Stimulated activated CD8-positive, alpha-beta memory T cell treated with anti-CD3 and anti-CD28 coated beads, Interleukin-15, amount 100 ng/mL, for 1 hour (primary cell): ENCODE measurements around the gene PCDHGC5.

Experiments used
- DNase-seq: peaks from one replicate; pipeline ENCODE4 v3.0.0-alpha.2; 2020; ENCODE audit warnings: low read depth

The PCDHGC5 gene

DNA sequence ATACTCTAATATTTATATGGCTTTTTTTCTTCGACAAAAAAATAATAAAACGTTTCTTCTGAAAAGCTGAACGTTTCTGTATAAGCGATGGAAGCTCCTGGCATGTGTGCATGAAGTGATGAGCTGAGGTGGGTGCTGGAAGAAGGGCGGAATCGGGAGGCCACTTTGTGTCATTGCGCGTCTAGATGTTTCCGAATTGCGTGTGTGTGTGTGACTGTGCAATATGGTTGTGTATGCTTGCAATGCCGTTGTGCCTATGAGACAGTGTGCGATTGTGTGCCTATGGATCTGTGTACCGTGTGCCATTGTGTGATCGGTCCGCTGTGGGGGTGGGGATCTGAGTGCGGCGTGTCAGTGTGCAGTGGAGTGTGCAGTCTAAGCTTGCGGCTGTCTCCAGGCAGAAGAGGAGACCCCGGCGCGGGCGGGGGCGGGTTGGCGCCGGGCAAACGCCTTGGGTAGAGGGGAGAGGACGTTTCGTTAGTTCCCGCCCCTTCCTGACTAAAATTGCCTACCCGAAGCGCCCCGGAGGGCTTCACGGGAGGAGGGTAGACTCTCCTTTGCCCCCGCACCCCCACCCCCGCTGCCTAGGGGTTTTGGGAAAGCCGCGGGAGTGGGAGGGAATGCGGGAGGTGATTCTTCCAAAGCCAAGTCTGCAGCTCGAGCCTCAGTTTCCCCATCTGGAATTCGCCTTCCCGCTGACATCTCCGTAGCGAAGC, 24.2 kb downstream of the PCDHGC5 start:
- DNase-seq: no peak

DNA sequence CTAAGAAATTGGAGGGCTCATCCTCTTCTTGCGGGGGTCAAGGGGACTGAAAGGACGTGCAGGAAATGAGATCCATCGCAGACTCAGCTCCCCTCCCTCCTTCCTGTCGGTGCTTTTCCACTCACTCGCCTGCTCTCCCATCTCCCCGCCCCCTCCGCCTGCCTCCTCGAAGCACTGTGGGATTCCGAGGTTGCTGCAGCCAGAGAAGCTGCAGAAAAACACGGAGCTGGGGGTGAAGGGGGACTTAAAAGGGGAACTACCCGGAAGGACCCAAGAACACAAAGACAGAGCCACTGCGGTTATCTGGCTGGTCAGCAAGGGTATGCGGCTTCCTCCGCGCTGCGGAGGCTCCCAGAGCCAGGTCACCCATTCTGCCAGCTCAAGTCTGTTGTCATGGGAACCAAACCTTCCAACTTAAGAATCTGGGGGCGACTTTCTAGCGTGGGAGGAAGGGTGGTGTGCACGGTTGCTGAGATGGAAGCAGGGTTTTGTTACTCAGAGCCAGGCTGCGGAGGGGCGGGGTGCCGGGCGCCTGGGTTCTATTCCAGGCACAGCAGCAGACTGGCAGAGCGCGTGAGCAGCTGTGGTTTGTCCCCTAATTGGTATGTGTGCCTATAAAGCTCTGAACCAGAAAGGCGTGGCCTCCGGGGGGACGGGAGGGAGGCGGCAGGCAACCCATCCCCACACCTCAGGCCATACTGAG, 24.9 kb downstream of the PCDHGC5 start:
- DNase-seq: peak; percentile 24

DNA sequence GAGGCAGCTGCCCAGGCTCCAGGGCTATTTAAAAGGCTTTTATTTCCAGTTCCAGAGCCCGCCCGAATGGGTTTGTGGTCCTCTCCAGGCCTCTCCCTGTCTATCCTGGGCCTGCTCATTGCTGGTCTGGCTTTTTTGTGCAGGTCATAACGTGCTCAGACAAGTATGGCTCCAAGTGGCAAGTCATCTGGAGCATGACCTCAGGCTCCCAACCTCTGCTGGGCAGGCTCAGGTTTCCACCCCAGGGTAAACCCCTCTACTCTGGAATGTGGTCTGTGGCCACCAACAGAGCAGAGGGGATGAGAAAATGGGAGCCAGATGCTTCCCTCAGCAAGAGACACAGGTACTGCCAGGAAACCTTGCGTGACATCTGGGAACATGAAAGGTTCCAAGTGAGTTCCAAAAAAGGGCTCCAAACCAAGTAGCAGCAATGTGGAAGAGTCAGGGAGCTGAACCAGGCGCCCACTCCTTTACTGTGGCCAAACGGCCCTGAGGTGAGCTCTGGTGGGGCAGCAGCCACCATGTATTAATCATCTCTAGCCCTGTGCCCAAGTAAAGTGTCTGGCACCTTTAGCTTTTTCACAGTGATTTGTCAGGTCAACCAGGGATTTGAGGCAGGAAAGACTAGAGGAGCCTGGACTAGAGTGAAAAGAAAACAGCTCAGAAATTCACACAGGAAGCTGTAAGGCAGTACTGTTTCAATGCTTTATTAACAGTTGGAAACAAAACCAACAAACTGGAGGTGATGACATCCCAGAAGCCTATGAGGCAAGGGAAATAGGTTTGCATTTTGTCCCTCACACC, 25.7 kb downstream of the PCDHGC5 start:
- no peak for DNase-seq

DNA sequence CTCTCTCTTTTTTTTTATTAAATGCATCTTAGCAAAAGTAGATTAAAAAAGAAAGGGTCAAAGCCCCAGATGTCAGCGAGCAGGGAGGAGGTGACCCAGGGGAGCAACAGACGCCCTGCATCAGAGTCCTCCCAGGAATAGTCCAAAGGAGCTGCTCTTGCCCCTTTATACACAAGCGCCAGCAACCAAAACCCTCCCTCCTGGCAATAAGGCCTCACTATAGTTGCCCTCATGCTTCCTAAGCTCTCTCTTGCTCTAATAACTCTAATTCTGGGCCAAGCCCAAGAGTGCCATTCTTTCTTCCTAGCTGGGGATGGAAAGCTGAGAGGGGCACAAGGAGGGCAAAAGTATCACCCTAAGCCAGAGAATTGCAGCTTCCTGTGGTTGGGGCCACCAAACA, 26.3 kb downstream of the PCDHGC5 start:
- DNase-seq: no peak

DNA sequence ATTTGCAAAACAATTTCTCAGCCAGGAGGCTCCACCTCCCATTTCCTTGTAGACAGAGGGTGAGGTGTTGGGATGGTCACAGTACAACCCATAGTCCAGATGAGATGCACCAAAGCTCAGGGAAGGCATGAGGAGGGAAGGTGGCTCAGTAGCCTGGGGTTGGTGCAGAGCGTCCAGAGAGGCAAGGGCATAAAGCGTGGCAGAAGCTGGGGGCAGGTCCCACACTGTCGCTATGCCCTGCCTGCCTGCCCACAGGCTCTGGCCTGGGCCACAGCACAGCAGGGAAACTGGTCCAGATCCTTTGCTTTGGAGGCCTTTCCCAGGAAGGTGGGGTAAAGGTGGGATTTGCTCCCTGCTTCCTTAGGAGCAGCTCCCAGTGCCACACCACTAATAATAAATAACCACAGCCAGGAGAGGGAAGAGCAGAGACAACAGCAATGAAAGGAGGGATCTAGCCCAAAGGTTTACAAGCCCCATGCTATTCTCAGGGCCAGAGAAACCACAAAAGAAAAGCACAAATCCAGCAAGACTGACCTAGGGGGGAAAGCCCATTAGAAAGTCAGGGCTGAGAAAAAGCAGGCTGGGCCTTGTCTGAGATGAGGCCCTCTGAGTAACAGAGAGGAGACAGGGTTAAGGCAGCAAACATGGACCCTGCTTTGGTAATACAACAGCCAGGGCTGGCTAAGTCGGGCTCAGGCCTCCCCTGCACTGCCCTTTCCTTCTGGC, 27.2 kb downstream of the PCDHGC5 start:
- no peak for DNase-seq

DNA sequence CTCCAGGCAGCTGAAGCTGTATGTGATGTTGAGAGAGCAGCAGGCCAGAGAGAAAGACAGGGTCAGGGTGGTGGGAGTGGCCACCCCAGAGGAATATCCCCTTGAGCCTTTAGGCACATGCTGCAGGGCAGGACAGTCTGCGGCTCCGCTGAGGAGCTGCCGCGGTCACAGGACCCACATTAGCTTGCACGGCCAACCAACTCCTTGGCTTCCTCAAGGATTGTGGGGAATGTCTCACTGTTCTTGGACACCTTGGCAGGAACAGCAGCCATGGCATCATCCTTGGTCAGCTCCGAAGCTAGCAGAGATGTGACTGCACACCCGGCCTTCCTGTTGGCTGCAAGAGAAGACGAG, 27.8 kb downstream of the PCDHGC5 start:
- DNase-seq: no peak

DNA sequence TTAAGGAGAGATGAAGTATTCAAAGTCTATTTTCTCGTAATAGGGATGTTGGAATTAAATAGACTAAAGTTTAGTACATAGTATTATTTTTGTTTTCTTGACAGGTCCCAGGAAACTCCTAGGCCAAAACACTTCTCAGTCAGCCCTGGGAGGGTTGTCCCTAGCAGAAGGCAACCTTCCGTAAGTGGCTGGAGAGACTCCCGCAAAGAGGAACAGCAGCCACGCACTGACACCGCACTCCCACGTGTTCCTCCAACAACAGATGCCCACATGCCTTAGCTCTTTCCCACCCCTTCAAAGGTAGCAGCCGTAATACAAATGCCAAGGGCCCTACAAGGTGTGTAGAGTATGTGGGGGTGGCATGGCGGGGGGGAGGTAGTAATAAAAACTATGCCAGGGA, 28.4 kb downstream of the PCDHGC5 start:
- DNase-seq: no peak

DNA sequence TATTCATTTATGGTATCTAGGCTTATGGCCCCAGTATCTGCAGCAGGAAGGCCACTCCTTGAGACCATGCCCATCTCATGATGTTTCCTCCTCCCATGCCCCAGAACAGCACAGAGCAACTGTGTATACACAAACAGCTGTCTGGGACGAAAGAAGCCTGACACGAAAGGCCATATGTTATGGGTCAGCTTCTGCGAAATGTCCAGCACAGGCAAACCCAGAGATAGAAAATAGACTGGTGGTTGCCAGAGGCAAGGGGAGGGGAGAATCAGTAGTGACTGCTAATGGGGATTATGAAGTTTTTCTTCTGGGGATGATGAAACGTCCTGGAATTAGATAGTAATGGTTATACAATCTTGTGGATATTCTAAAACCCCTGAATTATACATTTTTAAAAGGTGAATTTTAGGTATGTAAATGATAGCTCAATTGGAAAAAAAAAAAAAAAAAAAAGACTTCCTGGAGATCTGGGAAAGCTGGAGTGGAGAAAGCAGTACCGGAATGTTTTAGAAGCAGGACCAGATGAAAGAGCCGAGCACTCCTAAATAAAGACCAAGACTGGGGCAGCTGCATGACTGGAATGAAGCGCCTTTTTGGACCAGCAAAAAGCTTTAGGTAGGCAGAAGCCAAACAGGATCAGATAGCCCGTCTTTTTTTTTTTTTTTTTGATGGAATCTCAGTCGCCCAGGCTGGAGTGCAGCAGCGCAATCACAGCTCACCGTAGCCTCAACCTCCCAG, 29.2 kb downstream of the PCDHGC5 start:
- no peak for DNase-seq

DNA sequence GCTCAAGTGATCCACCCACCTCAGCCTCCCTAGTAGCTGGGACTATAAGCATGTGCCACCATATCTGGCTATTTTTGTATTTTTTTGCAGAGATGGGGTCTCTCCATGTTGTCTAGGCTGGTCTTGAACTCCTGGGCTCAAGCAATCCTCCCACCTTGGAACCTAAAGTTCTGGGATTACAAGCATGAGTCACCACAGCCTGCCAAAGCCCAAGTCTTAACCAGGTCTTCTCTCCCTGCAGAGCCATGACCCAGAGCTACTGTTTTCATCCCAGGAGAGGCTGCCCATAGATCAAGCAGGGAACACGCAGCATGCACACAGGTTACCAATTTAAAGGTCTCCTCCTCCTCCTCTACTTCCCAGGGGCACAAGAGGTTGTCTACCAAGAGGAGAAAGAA, 29.7 kb downstream of the PCDHGC5 start:
- DNase-seq: no peak

DNA sequence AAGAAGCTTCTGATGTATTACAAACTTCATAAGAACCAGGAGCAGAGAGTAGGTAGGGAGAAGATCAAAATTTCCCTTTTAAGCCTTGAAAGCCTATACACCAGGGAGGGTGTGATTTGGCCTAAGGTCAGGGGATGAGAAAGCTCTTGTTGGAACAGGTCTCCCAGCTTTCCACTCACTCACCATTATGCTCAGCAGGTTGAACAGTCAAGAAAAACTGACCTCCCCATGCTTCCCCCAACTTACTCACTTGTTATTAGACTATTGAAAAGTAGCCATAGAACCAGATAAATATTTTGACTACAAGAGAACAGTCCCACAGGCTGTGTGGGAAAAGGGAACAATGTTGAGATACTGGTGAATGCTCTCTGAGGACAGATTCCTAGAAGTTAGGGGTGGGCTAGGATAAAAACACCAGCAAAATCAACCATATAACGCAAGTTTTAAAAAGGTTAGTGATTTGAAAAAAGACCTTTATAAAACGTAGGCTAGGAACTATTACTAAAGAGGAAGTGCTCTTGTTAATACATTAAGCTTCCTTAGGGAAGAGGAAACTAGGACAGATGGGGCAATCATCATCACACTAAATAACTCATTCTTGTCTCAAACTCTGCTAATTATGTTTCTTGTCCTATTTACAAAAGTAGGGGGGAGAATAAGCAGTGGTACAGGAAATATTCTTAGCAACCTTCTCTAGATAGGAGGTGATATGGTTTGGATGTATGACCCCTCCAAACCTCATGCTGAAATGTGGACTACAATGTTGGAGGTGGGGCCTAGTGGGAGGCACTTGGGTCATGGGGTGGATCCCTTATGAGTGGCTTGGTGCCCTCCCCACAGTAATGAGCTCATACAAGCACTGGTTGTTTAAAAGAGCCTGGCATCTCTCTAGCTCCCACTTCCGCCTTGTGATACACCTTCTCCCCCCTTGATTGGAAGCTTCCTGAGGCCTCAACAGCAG, 31.0 kb downstream of the PCDHGC5 start:
- DNase-seq: no peak

DNA sequence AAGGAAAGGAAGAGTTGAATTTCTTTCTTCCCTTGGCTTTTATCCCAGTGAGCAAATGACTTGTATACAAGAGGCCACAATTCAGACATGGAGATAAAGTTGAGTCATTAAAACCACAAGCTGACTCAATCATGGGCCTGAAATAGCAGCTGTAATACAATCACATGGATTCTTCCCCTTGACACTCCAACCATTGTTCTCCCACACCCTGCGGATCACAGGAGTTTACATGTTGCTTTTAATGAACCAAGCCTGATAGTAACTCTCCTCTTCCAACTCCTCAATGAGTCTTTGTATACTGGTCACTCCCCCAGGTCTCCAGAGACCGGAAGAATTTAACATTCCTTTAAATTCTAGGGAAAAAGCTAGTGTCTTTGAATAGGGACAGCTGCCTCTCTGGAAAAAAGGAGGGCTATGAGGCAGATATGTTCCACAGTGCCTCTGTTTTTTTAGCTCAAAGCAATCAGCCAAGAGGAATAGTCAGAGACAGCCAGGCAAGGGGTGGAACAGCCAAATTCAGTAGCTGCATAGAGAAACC, 32.4 kb downstream of the PCDHGC5 start:
- DNase-seq: no peak

DNA sequence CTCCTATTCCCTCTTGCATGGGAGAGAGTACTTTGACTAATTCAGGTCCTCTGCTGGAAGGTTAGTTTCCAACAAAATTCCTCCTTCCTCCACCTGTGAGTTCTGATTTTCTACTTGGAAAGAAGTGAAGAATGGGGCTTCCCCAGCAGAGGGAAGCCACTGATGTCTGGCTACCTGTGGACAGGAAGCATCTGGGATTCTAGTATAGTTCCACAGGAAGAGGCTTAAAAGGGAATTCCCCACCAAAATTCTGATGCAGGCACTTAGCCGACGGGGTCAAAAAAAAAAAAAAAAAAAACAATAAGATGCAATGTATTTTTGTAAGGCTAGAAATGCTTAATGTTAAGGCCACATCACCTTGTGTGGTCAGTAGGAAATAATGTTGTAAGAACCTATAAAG, 33.4 kb downstream of the PCDHGC5 start:
- DNase-seq: no peak

DNA sequence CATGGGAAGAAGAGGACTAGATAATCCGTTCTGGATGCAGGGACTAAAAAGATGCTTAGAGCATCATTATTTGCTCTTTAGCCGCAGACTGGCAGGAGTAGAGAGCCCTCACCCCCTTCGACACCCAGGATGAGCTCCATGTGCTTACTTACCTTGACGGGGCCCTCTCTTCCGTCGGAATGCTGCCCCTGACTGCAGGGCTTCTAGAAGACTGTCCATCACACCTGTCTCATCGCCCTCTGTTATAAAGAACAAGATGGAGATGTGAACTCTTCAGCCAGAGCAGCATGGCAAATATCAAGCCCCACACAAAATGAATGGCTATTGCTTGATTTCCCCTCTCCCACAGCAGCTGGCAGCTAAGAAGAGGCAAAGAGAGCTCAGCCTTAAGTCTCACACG, 35.1 kb downstream of the PCDHGC5 start:
- no peak for DNase-seq

DNA sequence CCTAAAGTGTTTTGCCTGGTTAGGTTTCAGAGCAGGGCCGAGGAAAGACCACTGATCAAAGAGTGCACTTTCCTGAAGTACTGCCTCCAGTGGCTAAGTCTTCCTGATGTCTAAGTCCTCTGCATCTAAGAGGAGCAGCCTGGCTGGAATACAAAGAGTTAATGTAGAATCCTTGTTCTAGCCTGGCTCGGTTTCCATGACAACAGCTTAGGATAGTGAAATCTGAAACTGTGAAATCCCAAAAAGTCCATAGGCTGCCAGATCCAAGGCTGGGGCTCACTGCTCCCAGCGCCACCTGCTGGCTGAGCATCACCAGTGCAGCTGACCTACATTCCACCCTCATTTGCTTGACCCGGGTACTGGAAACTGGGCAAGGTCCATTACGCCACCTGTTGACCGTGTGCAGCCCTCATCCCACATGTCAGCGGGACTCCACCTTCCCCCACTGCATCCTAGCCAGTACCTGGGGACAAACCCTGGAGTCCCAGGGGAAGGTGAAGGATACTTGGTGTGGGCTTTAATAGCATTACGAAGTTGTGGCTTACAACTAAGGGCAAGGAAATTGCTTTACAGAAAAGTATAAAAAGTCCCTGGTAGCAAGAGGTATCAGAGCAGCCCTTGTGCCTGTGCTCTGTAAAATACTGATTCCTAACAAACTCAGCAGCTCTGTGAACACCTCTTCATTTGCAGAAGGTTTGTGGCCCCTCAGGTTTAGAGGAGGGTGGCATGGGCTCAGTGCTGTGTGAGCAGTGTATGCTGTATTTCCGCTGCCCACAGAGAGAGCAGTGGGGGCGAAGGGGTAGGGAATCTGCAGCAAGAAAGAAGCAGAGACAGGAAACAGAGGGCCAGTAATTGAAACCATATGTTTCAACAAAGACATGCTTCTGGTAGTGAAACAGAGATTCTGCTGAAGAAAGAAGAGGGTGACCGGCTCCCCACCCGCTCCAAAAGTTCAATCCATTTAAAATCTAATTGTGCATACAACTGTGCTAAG, 36.0 kb downstream of the PCDHGC5 start:
- DNase-seq: peak; percentile 13

DNA sequence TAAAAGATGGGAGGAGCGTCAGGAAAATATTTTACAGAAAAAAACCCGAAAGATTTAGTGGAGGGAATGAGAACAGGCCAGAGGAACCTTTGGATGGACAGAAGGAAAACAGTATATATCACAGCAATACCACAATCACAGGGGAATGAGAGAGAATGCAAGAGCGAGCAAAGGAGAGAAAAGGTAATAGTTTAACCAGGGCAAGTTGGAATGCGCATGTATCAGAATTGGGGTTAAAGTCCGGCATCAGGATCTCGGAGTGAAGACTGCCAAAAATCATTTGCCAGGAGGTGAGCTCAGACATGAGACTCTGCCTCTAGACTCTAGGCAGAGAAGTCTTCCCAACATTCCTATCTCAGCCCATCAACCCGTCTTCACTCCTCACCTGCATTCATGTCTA, 36.8 kb downstream of the PCDHGC5 start:
- DNase-seq: no peak

DNA sequence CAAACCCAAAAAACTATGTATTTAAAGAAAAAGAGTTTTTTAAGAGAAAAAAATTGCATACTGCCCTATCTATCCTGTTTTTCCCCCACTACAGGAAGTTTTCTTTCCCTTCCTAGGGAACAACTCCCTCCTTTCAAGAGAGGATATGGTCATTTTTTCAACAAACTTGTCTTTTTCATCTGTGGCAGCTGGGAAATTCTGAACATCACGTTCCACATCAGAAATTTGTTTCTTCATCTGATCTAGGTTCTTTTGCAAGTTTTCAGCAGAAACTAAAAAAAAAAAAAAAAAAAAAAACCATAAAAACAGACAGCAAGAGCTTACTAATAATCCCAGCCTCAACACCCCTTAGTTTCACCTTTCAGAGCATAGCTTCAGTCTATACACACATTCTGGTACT, 38.5 kb downstream of the PCDHGC5 start:
- DNase-seq: no peak

DNA sequence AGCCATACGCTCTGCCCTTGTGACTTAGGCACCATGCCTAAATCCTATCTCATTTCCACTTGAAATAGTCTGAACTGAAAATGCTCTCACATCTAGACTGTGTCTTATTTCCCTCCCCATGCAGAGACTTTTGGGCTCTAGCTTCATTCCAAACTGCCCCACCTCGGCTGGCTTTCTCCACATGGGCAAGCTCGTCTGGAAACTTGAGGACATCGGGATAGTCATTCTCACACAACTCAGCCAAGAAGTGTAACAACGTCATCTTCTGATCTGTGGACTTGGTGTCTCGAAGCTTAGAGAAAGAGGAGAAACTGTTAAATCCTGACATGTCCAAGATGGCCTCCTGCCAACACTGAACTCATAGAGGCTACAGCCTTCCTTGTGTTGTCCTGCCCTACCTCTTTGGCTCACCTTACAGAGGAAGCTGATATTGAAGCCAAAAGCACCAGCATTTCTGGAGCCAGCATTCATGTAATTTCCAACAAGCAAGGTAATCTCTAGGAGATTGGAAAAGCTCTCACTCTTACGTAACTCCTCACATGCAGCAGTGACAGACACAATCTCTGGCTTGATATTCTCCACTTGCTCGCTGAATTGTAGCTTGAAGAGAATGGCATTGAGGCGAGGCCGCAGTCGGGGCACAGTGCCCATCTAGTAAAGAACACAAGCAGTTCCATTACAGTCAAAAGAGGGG, 39.6 kb downstream of the PCDHGC5 start:
- DNase-seq: no peak

DNA sequence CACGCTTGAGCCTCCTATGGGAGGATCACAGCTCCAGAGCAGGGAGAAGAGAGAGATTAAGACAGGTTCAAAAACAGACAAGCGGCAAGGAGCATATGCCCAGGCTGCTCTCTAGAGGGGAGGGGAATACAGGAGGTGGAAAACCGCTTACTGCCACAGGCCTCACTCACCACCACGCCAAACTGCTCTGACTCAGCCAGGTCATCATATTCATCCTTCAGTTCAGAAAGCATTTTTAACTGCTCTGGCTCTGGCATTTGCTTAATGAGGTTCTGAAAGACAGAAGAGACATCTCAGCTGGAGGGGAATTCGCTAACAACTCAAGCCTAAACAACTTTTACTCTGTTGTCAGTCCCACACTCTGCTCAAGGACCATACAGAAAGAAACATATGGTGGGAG, 40.1 kb downstream of the PCDHGC5 start:
- no peak for DNase-seq
